ENCODE measurements around the gene GUSB.
"Not testable (repeated sequence)": the region's sequence is repeated elsewhere in the genome, so short reads cannot be mapped to it uniquely, and the experiment has no call there.

GUSB gene

GRCh38 chr7:65972976-65973375 lies 9.0 kb downstream of the GUSB start:
- H3K36me3 ChIP-seq (ENCODE audit: insufficient read depth, low read depth, low read length), result peaks cover 90% of the 10 kb centered on the region

GRCh38 chr7:65971021-65971420 lies 11.0 kb downstream of the GUSB start:
- Histone ChIP-seq H3K9me3 (ENCODE audit: insufficient read depth, low read depth, low read length) (no peaks in the 10 kb centered on the region), H3K27ac (ENCODE audit: low read length) (no peak overlapping the region), H3K27me3 (ENCODE audit: insufficient read depth, low read length) (no peaks in the 10 kb centered on the region), H3K36me3 (ENCODE audit: insufficient read depth, low read depth, low read length) (peaks cover 98% of the 10 kb centered on the region), H3K4me3 (ENCODE audit: low read length) (no peak overlapping the region), H3K4me1 (ENCODE audit: insufficient read depth, low read length) (no peaks in the 10 kb centered on the region), H3K9ac (ENCODE audit: low read depth, low read length) (no peak overlapping the region)

More at GRCh38 chr7:65972976-65973375, 9.0 kb downstream of the GUSB start:
- Histone ChIP-seq H3K9me3 (ENCODE audit: insufficient read depth, low read depth, low read length) (no peaks in the 10 kb centered on the region), H3K4me1 (ENCODE audit: insufficient read depth, low read length) (no peaks in the 10 kb centered on the region), H3K27me3 (ENCODE audit: insufficient read depth, low read length) (no peaks in the 10 kb centered on the region), H3K27ac (ENCODE audit: low read length) (no peak overlapping the region), H3K4me3 (ENCODE audit: low read length) (no peak overlapping the region), H3K9ac (ENCODE audit: low read depth, low read length) (no peak overlapping the region)

- no peaks in the 10 kb centered on the region for H3K4me1 ChIP-seq (ENCODE audit: insufficient read depth, low read length)
- no peaks in the 10 kb centered on the region for H3K9me3 ChIP-seq (ENCODE audit: insufficient read depth, low read depth, low read length)
- H3K9ac ChIP-seq (ENCODE audit: low read depth, low read length), result no peak overlapping the region
- no peak overlapping the region for H3K27ac ChIP-seq (ENCODE audit: low read length)
- no peak overlapping the region for H3K4me3 ChIP-seq (ENCODE audit: low read length)
- H3K27me3 ChIP-seq (ENCODE audit: insufficient read depth, low read length), result no peaks in the 10 kb centered on the region
- H3K36me3 ChIP-seq (ENCODE audit: insufficient read depth, low read depth, low read length), result peaks cover 96% of the 10 kb centered on the region
Measured at GRCh38 chr7:65968256-65969185, 13.5 kb downstream of the GUSB start.

- no peaks in the 10 kb centered on the region for H3K9me3 ChIP-seq (ENCODE audit: insufficient read depth, low read depth, low read length)
- peaks cover 96% of the 10 kb centered on the region for H3K36me3 ChIP-seq (ENCODE audit: insufficient read depth, low read depth, low read length)
- H3K4me3 ChIP-seq (ENCODE audit: low read length), result no peak overlapping the region
- H3K9ac ChIP-seq (ENCODE audit: low read depth, low read length), result no peak overlapping the region
- no peak overlapping the region for H3K27ac ChIP-seq (ENCODE audit: low read length)
- H3K27me3 ChIP-seq (ENCODE audit: insufficient read depth, low read length), result no peaks in the 10 kb centered on the region
- H3K4me1 ChIP-seq (ENCODE audit: insufficient read depth, low read length), result no peaks in the 10 kb centered on the region
Measured at GRCh38 chr7:65967361-65968155, 14.5 kb downstream of the GUSB start.

GRCh38 chr7:65966146-65966545 lies 15.9 kb downstream of the GUSB start:
- Histone ChIP-seq H3K4me3 (ENCODE audit: low read length) (no peak overlapping the region), H3K9ac (ENCODE audit: low read depth, low read length) (no peak overlapping the region), H3K4me1 (ENCODE audit: insufficient read depth, low read length) (no peaks in the 10 kb centered on the region), H3K36me3 (ENCODE audit: insufficient read depth, low read depth, low read length) (peaks cover 97% of the 10 kb centered on the region), H3K27me3 (ENCODE audit: insufficient read depth, low read length) (no peaks in the 10 kb centered on the region), H3K9me3 (ENCODE audit: insufficient read depth, low read depth, low read length) (no peaks in the 10 kb centered on the region), H3K27ac (ENCODE audit: low read length) (no peak overlapping the region)

- not testable (repeated sequence) for H3K4me3 ChIP-seq (ENCODE audit: low read length); H3K9ac ChIP-seq (ENCODE audit: low read depth, low read length); H3K9me3 ChIP-seq (ENCODE audit: insufficient read depth, low read depth, low read length); H3K27ac ChIP-seq (ENCODE audit: low read length); H3K4me1 ChIP-seq (ENCODE audit: insufficient read depth, low read length); H3K27me3 ChIP-seq (ENCODE audit: insufficient read depth, low read length)
- H3K36me3 ChIP-seq (ENCODE audit: insufficient read depth, low read depth, low read length), result peaks cover 97% of the 10 kb centered on the region
Measured at GRCh38 chr7:65964671-65965070, 17.3 kb downstream of the GUSB start.

GRCh38 chr7:65962033-65962432 lies 20.0 kb downstream of the GUSB start:
- Histone ChIP-seq H3K27me3 (ENCODE audit: insufficient read depth, low read length) (no peaks in the 10 kb centered on the region), H3K9ac (ENCODE audit: low read depth, low read length) (no peak overlapping the region), H3K4me1 (ENCODE audit: insufficient read depth, low read length) (no peaks in the 10 kb centered on the region), H3K9me3 (ENCODE audit: insufficient read depth, low read depth, low read length) (no peaks in the 10 kb centered on the region), H3K4me3 (ENCODE audit: low read length) (no peak overlapping the region), H3K36me3 (ENCODE audit: insufficient read depth, low read depth, low read length) (peaks cover 91% of the 10 kb centered on the region), H3K27ac (ENCODE audit: low read length) (no peak overlapping the region)

- H3K27me3 ChIP-seq (ENCODE audit: insufficient read depth, low read length), result no peaks in the 10 kb centered on the region
- H3K4me3 ChIP-seq (ENCODE audit: low read length), result no peak overlapping the region
- no peaks in the 10 kb centered on the region for H3K4me1 ChIP-seq (ENCODE audit: insufficient read depth, low read length)
- peaks cover 92% of the 10 kb centered on the region for H3K36me3 ChIP-seq (ENCODE audit: insufficient read depth, low read depth, low read length)
- no peaks in the 10 kb centered on the region for H3K9me3 ChIP-seq (ENCODE audit: insufficient read depth, low read depth, low read length)
- no peak overlapping the region for H3K9ac ChIP-seq (ENCODE audit: low read depth, low read length)
- H3K27ac ChIP-seq (ENCODE audit: low read length), result no peak overlapping the region
Measured at GRCh38 chr7:65960351-65961074, 21.5 kb downstream of the GUSB start.

GRCh38 chr7:65955718-65956117 lies 26.3 kb downstream of the GUSB start:
- Histone ChIP-seq H3K4me3 (ENCODE audit: low read length) (no peak overlapping the region), H3K27ac (ENCODE audit: low read length) (no peak overlapping the region), H3K27me3 (ENCODE audit: insufficient read depth, low read length) (no peaks in the 10 kb centered on the region), H3K9me3 (ENCODE audit: insufficient read depth, low read depth, low read length) (no peaks in the 10 kb centered on the region), H3K4me1 (ENCODE audit: insufficient read depth, low read length) (no peaks in the 10 kb centered on the region), H3K9ac (ENCODE audit: low read depth, low read length) (no peak overlapping the region), H3K36me3 (ENCODE audit: insufficient read depth, low read depth, low read length) (peaks cover 64% of the 10 kb centered on the region)

GRCh38 chr7:65953890-65954450 lies 28.0 kb downstream of the GUSB start:
- no peaks in the 10 kb centered on the region for H3K4me1 ChIP-seq (ENCODE audit: insufficient read depth, low read length)
- no peaks in the 10 kb centered on the region for H3K27me3 ChIP-seq (ENCODE audit: insufficient read depth, low read length)

GRCh38 chr7:65953001-65953720 lies 28.9 kb downstream of the GUSB start:
- H3K4me3 ChIP-seq (ENCODE audit: low read length), result no peak overlapping the region
- no peaks in the 10 kb centered on the region for H3K27me3 ChIP-seq (ENCODE audit: insufficient read depth, low read length)
- H3K4me1 ChIP-seq (ENCODE audit: insufficient read depth, low read length), result no peaks in the 10 kb centered on the region
- H3K9ac ChIP-seq (ENCODE audit: low read depth, low read length), result no peak overlapping the region
- H3K36me3 ChIP-seq (ENCODE audit: insufficient read depth, low read depth, low read length), result peaks cover 38% of the 10 kb centered on the region
- no peaks in the 10 kb centered on the region for H3K9me3 ChIP-seq (ENCODE audit: insufficient read depth, low read depth, low read length)
- H3K27ac ChIP-seq (ENCODE audit: low read length), result no peak overlapping the region

More at GRCh38 chr7:65953890-65954450, 28.0 kb downstream of the GUSB start:
- no peaks in the 10 kb centered on the region for H3K9me3 ChIP-seq (ENCODE audit: insufficient read depth, low read depth, low read length)
- H3K27ac ChIP-seq (ENCODE audit: low read length), result no peak overlapping the region
- H3K36me3 ChIP-seq (ENCODE audit: insufficient read depth, low read depth, low read length), result peaks cover 46% of the 10 kb centered on the region
- H3K9ac ChIP-seq (ENCODE audit: low read depth, low read length), result no peak overlapping the region
- no peak overlapping the region for H3K4me3 ChIP-seq (ENCODE audit: low read length)
